GM19463 (cell line): ENCODE results near the gene XKRX.

ENCODE experiments used
- ATAC-seq: cut with Tn5 transposase; IDR thresholded peaks from one replicate; pipeline ENCODE4 v1.9.1; 2021; ENCODE audit warnings: mild to moderate bottlenecking, moderate library complexity; ENCODE audit not compliant: unreplicated experiment

The XKRX gene

DNA sequence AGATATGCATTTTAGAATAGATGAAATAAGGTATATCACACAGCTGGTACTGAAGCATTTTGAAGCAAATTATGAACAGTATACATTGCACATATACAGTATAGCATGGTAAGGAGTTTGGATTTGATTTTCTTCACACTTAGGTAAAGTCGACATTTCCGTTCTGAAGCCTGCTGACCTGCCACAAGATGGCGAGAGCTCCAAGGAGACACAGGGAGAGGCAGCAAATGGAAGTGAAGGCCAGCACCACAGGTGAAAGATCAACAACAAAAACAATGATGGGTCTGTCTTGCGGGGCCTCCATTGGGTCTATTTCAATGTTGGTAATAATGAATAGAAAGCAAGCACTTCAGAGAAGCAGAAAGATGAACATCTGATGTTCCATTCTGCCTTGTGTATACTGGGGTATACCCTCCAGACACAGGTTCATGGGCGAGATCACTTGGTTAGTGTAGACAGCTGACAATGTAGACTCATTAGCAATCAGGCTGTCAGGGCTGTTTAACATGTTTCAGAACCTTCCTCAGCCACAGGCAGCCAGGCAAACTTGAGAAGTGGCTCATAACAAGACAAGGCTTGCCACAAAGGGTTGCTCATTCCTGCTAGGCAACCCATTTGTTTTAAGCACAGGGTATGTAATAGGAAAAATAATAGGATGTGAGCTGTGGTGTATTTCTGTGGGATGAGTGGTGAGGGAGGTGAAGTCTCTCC lies 33.2 kb downstream of the XKRX start:
- ATAC-seq = peak; percentile 63

- no peak for ATAC-seq
Measured at GRCh38 chrX:100883654-100884053, 45.1 kb downstream of the XKRX start.

DNA sequence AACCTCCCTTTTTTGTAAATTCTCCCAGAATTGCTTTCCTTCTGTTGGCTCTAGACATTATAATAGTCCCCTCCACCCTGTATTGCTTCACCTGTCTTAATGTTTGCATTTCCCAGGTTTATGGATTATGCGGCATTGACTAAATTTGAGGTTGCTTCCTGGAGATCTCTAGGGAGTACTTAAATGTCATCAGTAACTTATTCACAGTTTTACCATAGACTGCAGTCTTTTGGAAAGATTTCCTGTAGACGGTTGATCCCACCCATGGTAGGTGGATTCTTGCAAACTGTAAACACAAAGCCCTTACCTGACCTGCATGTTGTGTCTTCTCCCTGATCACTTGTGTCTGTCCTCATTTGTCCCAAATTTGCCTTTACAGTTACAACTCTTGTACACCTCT lies 48.3 kb downstream of the XKRX start:
- ATAC-seq = no peak

GRCh38 chrX:100874325-100874724 lies 54.4 kb downstream of the XKRX start, which contains the start of gene NOX1:
Gene NOX1, minus strand, starts transcription at chrX:100874359. Its CDS starts 220 bp downstream, at chrX:100874139.
- ATAC-seq = no peak

DNA sequence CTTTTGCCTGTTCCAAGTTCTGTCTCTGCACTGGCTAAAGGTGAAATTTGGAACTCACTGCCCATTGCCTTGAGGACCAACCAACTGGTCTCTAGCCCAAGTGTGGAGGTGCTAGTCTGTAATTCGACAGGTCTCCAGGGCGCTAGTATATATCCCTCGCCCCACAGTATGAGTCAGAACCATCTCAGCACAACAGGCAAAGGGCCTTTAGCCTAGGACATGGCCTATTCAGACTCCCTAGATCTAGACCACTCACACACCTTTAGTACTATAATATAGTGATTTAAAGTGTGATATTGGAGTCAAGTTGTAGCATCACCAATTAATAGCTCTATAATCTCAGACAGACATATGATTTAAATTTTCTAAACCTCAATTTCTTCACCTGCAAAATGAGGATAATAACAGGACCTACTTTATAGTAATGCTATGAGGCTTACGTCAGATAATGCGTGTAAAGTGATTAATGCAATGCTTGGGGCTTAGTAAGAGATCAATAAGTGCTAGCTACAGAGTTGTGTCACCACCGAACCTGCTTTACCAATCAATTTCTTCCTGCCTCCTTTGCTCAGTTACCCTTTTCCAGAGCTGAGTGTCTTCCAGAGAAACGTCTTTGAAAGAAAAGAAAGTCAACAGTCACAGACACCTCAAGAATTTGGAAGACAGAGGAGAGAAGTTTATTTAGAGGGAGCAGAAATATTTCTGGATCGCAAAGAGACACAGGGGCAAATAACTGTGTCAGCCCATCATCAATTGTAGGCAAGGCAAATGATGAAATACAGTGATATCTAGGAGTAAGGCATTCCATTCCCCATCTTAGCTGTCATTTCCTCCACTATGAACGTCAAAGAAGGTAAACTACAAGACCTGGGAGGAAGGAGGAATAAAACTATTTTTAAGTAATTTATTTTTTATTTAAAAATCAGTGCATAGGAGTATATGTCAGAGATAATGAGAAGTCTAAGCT lies 56.8 kb downstream of the XKRX start:
- ATAC-seq = no peak

DNA sequence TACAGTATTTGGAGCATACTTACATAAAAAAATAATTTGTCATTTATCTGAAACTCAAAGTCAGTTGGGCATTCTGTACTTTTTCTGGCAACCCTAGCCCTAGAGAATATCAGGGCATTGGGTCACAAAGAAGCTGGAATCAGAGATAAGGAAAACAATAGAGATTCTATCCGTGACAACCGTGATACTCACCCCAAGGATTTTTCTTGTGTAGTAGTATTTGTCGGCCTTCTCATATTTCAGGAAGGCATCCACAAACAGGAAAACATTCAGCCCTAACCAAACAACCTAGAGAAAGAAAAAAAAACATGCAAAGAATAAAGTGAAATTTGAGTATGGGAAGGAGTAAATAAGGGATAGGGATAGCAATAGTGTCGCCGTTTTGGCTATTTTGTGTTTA lies 58.2 kb downstream of the XKRX start:
- no peak for ATAC-seq

- ATAC-seq = no peak
Measured at GRCh38 chrX:100868273-100868672, 60.4 kb downstream of the XKRX start.

- no peak for ATAC-seq
Measured at GRCh38 chrX:100864657-100865391, 63.9 kb downstream of the XKRX start.
